Measurements from ENCODE around the gene DEDD. TPM values are rescaled to one million over a fixed set of nuclear protein-coding genes. Genes with fewer than 3 reads are reported as not detected.

DEDD gene
- total and polyA plus RNA-seq, 2 of the 13 experiments (the other 11 are each of a cell fraction or from before 2014, with no cell fraction given), result 12.6 to 27.8 TPM

GRCh38 chr1:161165742-161166668, 33.5 kb upstream of the DEDD start, which contains the start of gene PPOX (continued):
- peak; percentile 49 for TF ChIP-seq AGO1 (IDR thresholded peaks at IDR 0.05; ENCODE audit: low read depth, low read length, poor library complexity, severe bottlenecking)
- no peak for TF ChIP-seq RERE (CRISPR knock-in tag; IDR thresholded peaks at IDR 0.05; ENCODE audit: low read depth)
- TF ChIP-seq ZBTB8A (CRISPR knock-in tag; IDR thresholded peaks at IDR 0.05; ENCODE audit: borderline replicate concordance, low read depth), result no peak
- TF ChIP-seq ADNP (CRISPR knock-in tag; IDR thresholded peaks at IDR 0.05), result no peak
- TF ChIP-seq ZNF691 (CRISPR knock-in tag; IDR thresholded peaks at IDR 0.05; ENCODE audit: borderline replicate concordance, low read depth), result no peak
- TF ChIP-seq MYPOP (CRISPR knock-in tag; IDR thresholded peaks at IDR 0.05), result peak; percentile 90
- TF ChIP-seq MIER2 (CRISPR knock-in tag; IDR thresholded peaks at IDR 0.05), result no peak; the same call in 1 of the 2 replicates
- TF ChIP-seq REXO4 (CRISPR knock-in tag; IDR thresholded peaks at IDR 0.05; ENCODE audit: borderline replicate concordance), result no peak
- TF ChIP-seq ZNF740 (CRISPR knock-in tag; IDR thresholded peaks at IDR 0.05), result no peak
- no peak for TF ChIP-seq CENPBD1 (CRISPR knock-in tag; IDR thresholded peaks at IDR 0.05; ENCODE audit: borderline replicate concordance, low read depth)
- no peak for TF ChIP-seq ZNF282 (IDR thresholded peaks at IDR 0.05; ENCODE audit: partially characterized antibody)
- TF ChIP-seq PRPF4 (IDR thresholded peaks at IDR 0.05; ENCODE audit: low read depth, low read length, poor library complexity, severe bottlenecking), result no peak
- TF ChIP-seq ZIK1 (CRISPR knock-in tag; IDR thresholded peaks at IDR 0.05; ENCODE audit: borderline replicate concordance, low read depth), result no peak
- peak; percentile 9; the same call in 1 of the 2 replicates for TF ChIP-seq ZFP37 (CRISPR knock-in tag; IDR thresholded peaks at IDR 0.05; ENCODE audit: borderline replicate concordance)
- TF ChIP-seq BRF2 (CRISPR knock-in tag; IDR thresholded peaks at IDR 0.05), result no peak
- TF ChIP-seq SMARCC2 (IDR thresholded peaks at IDR 0.05), result no peak
- peak; percentile 57 for TF ChIP-seq ATF1 (CRISPR knock-in tag; IDR thresholded peaks at IDR 0.05)
- 0 out of 2 replicates have a peak, but pooled peaks have one; percentile 6 for TF ChIP-seq NR2F2 (IDR thresholded peaks at IDR 0.05; ENCODE audit: borderline replicate concordance, low read depth)
- TF ChIP-seq MXI1 (IDR thresholded peaks at IDR 0.05; ENCODE audit: borderline replicate concordance, low read depth, low read length), result peak; percentile 71; the same call in 1 of the 3 replicates

Data from HepG2 (cell line).